ENCODE data around the gene LPP. TPM values are rescaled to one million over a fixed set of nuclear protein-coding genes. Genes with fewer than 3 reads are reported as not detected.

Gene LPP
- total RNA-seq, 2 donors from 2014 or later = 52.7 to 56.7 TPM

GRCh38 chr3:188472336-188472735 is 318.4 kb downstream of the LPP start:
- H3K9me3 Mint-ChIP-seq = peaks cover 7% of the 10 kb centered on the region
- no peak overlapping the region for H3K4me3 Mint-ChIP-seq
- no peak overlapping the region for H3K27ac Mint-ChIP-seq
- DNase-seq (ENCODE audit: low spot score) = no peak
- H3K36me3 Mint-ChIP-seq = no peaks in the 10 kb centered on the region
- ATAC-seq = no peak
- H3K27me3 Mint-ChIP-seq = no peaks in the 10 kb centered on the region
- H3K4me1 Mint-ChIP-seq (ENCODE audit: low read depth in 2 of 2) = peaks cover 13 to 24% of the 10 kb centered on the region in 2 donors

- Mint-ChIP-seq H3K4me1 (ENCODE audit: low read depth in 2 of 2) (peaks cover 13 to 25% of the 10 kb centered on the region in 2 donors), H3K9me3 (peaks cover 4% of the 10 kb centered on the region), H3K27ac (no peak overlapping the region), H3K27me3 (no peaks in the 10 kb centered on the region), H3K4me3 (no peak overlapping the region), H3K36me3 (no peaks in the 10 kb centered on the region)
- no peak for DNase-seq (ENCODE audit: low spot score)
- no peak for ATAC-seq
Measured at GRCh38 chr3:188473045-188473444, 319.1 kb downstream of the LPP start.

- peaks cover 16 to 25% of the 10 kb centered on the region in 2 donors for H3K4me1 Mint-ChIP-seq (ENCODE audit: low read depth in 2 of 2)
- no peak for DNase-seq (ENCODE audit: low spot score)
- no peak for ATAC-seq
- H3K36me3 Mint-ChIP-seq = no peaks in the 10 kb centered on the region
- peak overlapping the region in 1 of 2 donors; percentile 19 for H3K27ac Mint-ChIP-seq
- H3K4me3 Mint-ChIP-seq = no peak overlapping the region
- H3K9me3 Mint-ChIP-seq = peaks cover 4% of the 10 kb centered on the region
- H3K27me3 Mint-ChIP-seq = no peaks in the 10 kb centered on the region
Measured at GRCh38 chr3:188473591-188474288, 319.8 kb downstream of the LPP start.

GRCh38 chr3:188476935-188477334 is 323.0 kb downstream of the LPP start:
- Mint-ChIP-seq H3K4me1 (ENCODE audit: low read depth in 2 of 2) (peaks cover 18 to 26% of the 10 kb centered on the region in 2 donors), H3K36me3 (peaks cover 4% of the 10 kb centered on the region)
- DNase-seq (ENCODE audit: low spot score) = no peak

GRCh38 chr3:188480011-188480410 is 326.1 kb downstream of the LPP start:
- H3K4me1 Mint-ChIP-seq (ENCODE audit: low read depth in 2 of 2) = peaks cover 21 to 29% of the 10 kb centered on the region in 2 donors
- H3K36me3 Mint-ChIP-seq = peaks cover 18% of the 10 kb centered on the region
- no peak for DNase-seq (ENCODE audit: low spot score)
- H3K9me3 Mint-ChIP-seq = peaks cover 8% of the 10 kb centered on the region
- no peak overlapping the region for H3K27ac Mint-ChIP-seq
- H3K27me3 Mint-ChIP-seq = no peaks in the 10 kb centered on the region
- H3K4me3 Mint-ChIP-seq = no peak overlapping the region
- ATAC-seq = no peak

More at GRCh38 chr3:188476935-188477334, 323.0 kb downstream of the LPP start:
- Mint-ChIP-seq H3K9me3 (peaks cover 3% of the 10 kb centered on the region), H3K27me3 (no peaks in the 10 kb centered on the region), H3K27ac (no peak overlapping the region), H3K4me3 (no peak overlapping the region)
- no peak for ATAC-seq

- ATAC-seq (no peak), DNase-seq (ENCODE audit: low spot score) (no peak)
- Mint-ChIP-seq H3K4me1 (ENCODE audit: low read depth in 2 of 2) (peaks cover 18 to 26% of the 10 kb centered on the region in 2 donors), H3K4me3 (no peak overlapping the region), H3K36me3 (peaks cover 23% of the 10 kb centered on the region), H3K27ac (peak overlapping the region in 1 of 2 donors; percentile 50), H3K27me3 (no peaks in the 10 kb centered on the region), H3K9me3 (peaks cover 10% of the 10 kb centered on the region)
Measured at GRCh38 chr3:188482929-188483328, 329.0 kb downstream of the LPP start.

- peaks cover 10% of the 10 kb centered on the region for H3K9me3 Mint-ChIP-seq
- H3K27me3 Mint-ChIP-seq = no peaks in the 10 kb centered on the region
- peak overlapping the region in 1 of 2 donors; percentile 3 for H3K27ac Mint-ChIP-seq
- no peak for DNase-seq (ENCODE audit: low spot score)
- peaks cover 18 to 31% of the 10 kb centered on the region in 2 donors for H3K4me1 Mint-ChIP-seq (ENCODE audit: low read depth in 2 of 2)
- no peak for ATAC-seq
- H3K36me3 Mint-ChIP-seq = peaks cover 23% of the 10 kb centered on the region
- H3K4me3 Mint-ChIP-seq = no peak overlapping the region
Measured at GRCh38 chr3:188486126-188486525, 332.2 kb downstream of the LPP start.

GRCh38 chr3:188486952-188487351 is 333.0 kb downstream of the LPP start:
- H3K27me3 Mint-ChIP-seq = no peaks in the 10 kb centered on the region
- H3K4me1 Mint-ChIP-seq (ENCODE audit: low read depth in 2 of 2) = peaks cover 13 to 23% of the 10 kb centered on the region in 2 donors
- ATAC-seq = no peak
- DNase-seq (ENCODE audit: low spot score) = no peak
- no peak overlapping the region for H3K27ac Mint-ChIP-seq
- H3K9me3 Mint-ChIP-seq = peaks cover 7% of the 10 kb centered on the region
- peaks cover 18% of the 10 kb centered on the region for H3K36me3 Mint-ChIP-seq
- no peak overlapping the region for H3K4me3 Mint-ChIP-seq

GRCh38 chr3:188487652-188488051 is 333.7 kb downstream of the LPP start:
- peaks cover 11% of the 10 kb centered on the region for H3K36me3 Mint-ChIP-seq
- no peak overlapping the region for H3K4me3 Mint-ChIP-seq
- ATAC-seq (no peak), DNase-seq (ENCODE audit: low spot score) (no peak)
- peaks cover 11 to 18% of the 10 kb centered on the region in 2 donors for H3K4me1 Mint-ChIP-seq (ENCODE audit: low read depth in 2 of 2)
- peak overlapping the region in 1 of 2 donors; percentile 55 for H3K27ac Mint-ChIP-seq
- H3K27me3 Mint-ChIP-seq = no peaks in the 10 kb centered on the region
- H3K9me3 Mint-ChIP-seq = peaks cover 2% of the 10 kb centered on the region

GRCh38 chr3:188488801-188489200 is 334.8 kb downstream of the LPP start:
- ATAC-seq = no peak
- H3K9me3 Mint-ChIP-seq = peaks cover 2% of the 10 kb centered on the region
- no peak overlapping the region for H3K4me3 Mint-ChIP-seq
- no peaks in the 10 kb centered on the region for H3K27me3 Mint-ChIP-seq
- peaks cover 11% of the 10 kb centered on the region for H3K36me3 Mint-ChIP-seq
- DNase-seq (ENCODE audit: low spot score) = no peak
- H3K27ac Mint-ChIP-seq = peak overlapping the region in 1 of 2 donors; percentile 20
- peaks cover 11 to 18% of the 10 kb centered on the region in 2 donors for H3K4me1 Mint-ChIP-seq (ENCODE audit: low read depth in 2 of 2)

GRCh38 chr3:188489639-188490405 is 335.9 kb downstream of the LPP start:
- peaks cover 2% of the 10 kb centered on the region for H3K9me3 Mint-ChIP-seq
- DNase-seq (ENCODE audit: low spot score) (no peak), ATAC-seq (no peak)
- peaks cover 6% of the 10 kb centered on the region for H3K36me3 Mint-ChIP-seq
- H3K27me3 Mint-ChIP-seq = no peaks in the 10 kb centered on the region
- H3K27ac Mint-ChIP-seq = peak overlapping the region in 1 of 2 donors; percentile 11
- H3K4me3 Mint-ChIP-seq = no peak overlapping the region
- H3K4me1 Mint-ChIP-seq (ENCODE audit: low read depth in 2 of 2) = peaks cover 17 to 23% of the 10 kb centered on the region in 2 donors

- Mint-ChIP-seq H3K4me3 (no peak overlapping the region), H3K27ac (no peak overlapping the region), H3K4me1 (ENCODE audit: low read depth in 2 of 2) (peaks cover 17 to 23% of the 10 kb centered on the region in 2 donors), H3K36me3 (peaks cover 4% of the 10 kb centered on the region), H3K27me3 (no peaks in the 10 kb centered on the region), H3K9me3 (peaks cover 2% of the 10 kb centered on the region)
- DNase-seq (ENCODE audit: low spot score) (no peak), ATAC-seq (no peak)
Measured at GRCh38 chr3:188490416-188490815, 336.5 kb downstream of the LPP start.

GRCh38 chr3:188491276-188491687 is 337.3 kb downstream of the LPP start:
- H3K4me1 Mint-ChIP-seq (ENCODE audit: low read depth in 2 of 2) = peaks cover 17 to 21% of the 10 kb centered on the region in 2 donors
- DNase-seq (ENCODE audit: low spot score) (no peak), ATAC-seq (no peak)
- no peak overlapping the region for H3K27ac Mint-ChIP-seq
- H3K4me3 Mint-ChIP-seq = no peak overlapping the region
- no peaks in the 10 kb centered on the region for H3K27me3 Mint-ChIP-seq
- H3K9me3 Mint-ChIP-seq = peaks cover 2% of the 10 kb centered on the region
- peaks cover under 1% of the 10 kb centered on the region for H3K36me3 Mint-ChIP-seq

GRCh38 chr3:188496390-188496789 is 342.4 kb downstream of the LPP start:
- H3K9me3 Mint-ChIP-seq = peaks cover 2% of the 10 kb centered on the region
- peaks cover 21 to 30% of the 10 kb centered on the region in 2 donors for H3K4me1 Mint-ChIP-seq (ENCODE audit: low read depth in 2 of 2)
- no peaks in the 10 kb centered on the region for H3K27me3 Mint-ChIP-seq
- DNase-seq (ENCODE audit: low spot score) = no peak
- ATAC-seq = no peak
- H3K36me3 Mint-ChIP-seq = peaks cover 7% of the 10 kb centered on the region
- H3K4me3 Mint-ChIP-seq = no peak overlapping the region
- H3K27ac Mint-ChIP-seq = no peak overlapping the region
